Adrenal gland (tissue), 12 donors: Measurements from ENCODE around the gene CD7. TPM values are rescaled to one million over a fixed set of nuclear protein-coding genes. Genes with fewer than 3 reads are reported as not detected.

Experiments
- DNase-seq, 7 donors: peaks; one replicate each; pipeline ENCODE4 v3.0.0-alpha.2; 2019 to 2020
- H3K27ac ChIP-seq, 5 donors: fragments of 200-600 bp; sonication (generic) in 4 of 5; 1 replicate in 3 of 5; 2 replicates in 2 of 5; pipeline versions ENCODE4 v1.5.1 to v1.8.0; 2016 to 2020; ENCODE audit warnings: mild to moderate bottlenecking in 1 of 5
- H3K27me3 ChIP-seq: fragments of 200-600 bp; 2 replicates; pipeline ENCODE4 v1.8.0; 2021
- H3K36me3 ChIP-seq, 2 donors: fragments of 200-600 bp; replicated peaks in 1 of 2; 1 replicate in 1 of 2; 2 replicates in 1 of 2; pipeline versions ENCODE4 v1.5.1 to v1.8.0; 2018 to 2022
- H3K4me1 ChIP-seq, 2 donors: fragments of 200-600 bp; replicated peaks in 1 of 2; 1 replicate in 1 of 2; 2 replicates in 1 of 2; pipeline versions ENCODE4 v1.5.1 to v1.8.0; 2018 to 2021
- H3K4me3 ChIP-seq, 4 donors: fragments of 200-600 bp; sonication (generic) in 3 of 4; one replicate each; pipeline ENCODE4 v1.5.1; 2016 to 2018
- H3K9me3 ChIP-seq, 3 donors: fragments of 200-600 bp; sonication (generic) in 1 of 3; replicated peaks in 1 of 3; 1 replicate in 2 of 3; 2 replicates in 1 of 3; pipeline versions ENCODE4 v1.5.1 to v1.8.0; 2016 to 2021
- CTCF ChIP-seq, 6 experiments: fragments of 450-650 bp in 4 of 6; fragments of 200-600 bp in 2 of 6; sonication (generic) in 1 of 6; IDR thresholded peaks; 1 replicate in 5 of 6; 2 replicates in 1 of 6; pipeline versions ENCODE4 v1.5.1 to v1.8.0; 2016 to 2021; ENCODE audit warnings: antibody characterized with exemption in 6 of 6, mild to moderate bottlenecking in 2 of 6, moderate library complexity in 1 of 6
- POLR2A ChIP-seq, 2 donors: fragments of 450-650 bp; IDR thresholded peaks; one replicate each; pipeline ENCODE4 v1.6.1; 2017; ENCODE audit warnings: antibody characterized with exemption in 2 of 2, mild to moderate bottlenecking in 2 of 2, moderate library complexity in 1 of 2
- WGBS, 4 donors: extraction: QIAGEN DNeasy Blood & Tissue Kit in 2 of 4; methylation state at CpG; one replicate each; pipeline versions ENCODE4 v1.1.5 to v1.1.7; 2013 to 2017; 5-methylcytosine and 5-hydroxymethylcytosine counted together
- intact Hi-C, 2 donors: fragments of 100-400 bp; cut with DNase I; formaldehyde crosslinking; loops; one replicate each; pipeline versions ENCODE4 v1.14.1 to v1.15.0; 2022 to 2023
- polyA plus RNA-seq, 3 donors: library from polyadenylated mRNA; stranded (reverse); fragments of 200-250 nt in 2 of 3; fragments of 350-450 nt in 1 of 3; fragmentation: Illumina TruSeq in 1 of 3; extraction: RNeasy Lipid Tissue Mini Kit (QIAGEN cat#74804) in 1 of 3; gene quantifications; one replicate each; pipeline ENCODE4 v1.2.3, GENCODE V29; 2013 to 2014
- total RNA-seq, 9 donors: library from RNA; depleted of rRNA in 4 of 9; stranded (reverse); fragments of >200 nt in 4 of 9; fragments of 120-200 nt in 1 of 9; fragmentation: NEBNext Ultra II Directional in 1 of 9; extraction: Animal tissue kit (Norgen Biotek cat#: 25700) in 1 of 9; gene quantifications; one replicate each; pipeline versions ENCODE4 v1.1.0 to v1.2.4, GENCODE V29; 2013 to 2023
- donor health status: healthy with polysubstance abuse.
- donor health status: Bipolar disorder and iron deficiency.
- donor health status: DM: yes; HTN: yes; CAD: no.
- donor health status: DM: no; HTN: no; CAD: no.
- donor health status: DM: no; HTN: no; CAD: no.
- donor health status: DM: yes; HTN: yes; CAD: no.

Gene CD7
- total and polyA plus RNA-seq, 12 donors = 0.11 to 4.2 (median 1.6) TPM; not detected in 2

DNA sequence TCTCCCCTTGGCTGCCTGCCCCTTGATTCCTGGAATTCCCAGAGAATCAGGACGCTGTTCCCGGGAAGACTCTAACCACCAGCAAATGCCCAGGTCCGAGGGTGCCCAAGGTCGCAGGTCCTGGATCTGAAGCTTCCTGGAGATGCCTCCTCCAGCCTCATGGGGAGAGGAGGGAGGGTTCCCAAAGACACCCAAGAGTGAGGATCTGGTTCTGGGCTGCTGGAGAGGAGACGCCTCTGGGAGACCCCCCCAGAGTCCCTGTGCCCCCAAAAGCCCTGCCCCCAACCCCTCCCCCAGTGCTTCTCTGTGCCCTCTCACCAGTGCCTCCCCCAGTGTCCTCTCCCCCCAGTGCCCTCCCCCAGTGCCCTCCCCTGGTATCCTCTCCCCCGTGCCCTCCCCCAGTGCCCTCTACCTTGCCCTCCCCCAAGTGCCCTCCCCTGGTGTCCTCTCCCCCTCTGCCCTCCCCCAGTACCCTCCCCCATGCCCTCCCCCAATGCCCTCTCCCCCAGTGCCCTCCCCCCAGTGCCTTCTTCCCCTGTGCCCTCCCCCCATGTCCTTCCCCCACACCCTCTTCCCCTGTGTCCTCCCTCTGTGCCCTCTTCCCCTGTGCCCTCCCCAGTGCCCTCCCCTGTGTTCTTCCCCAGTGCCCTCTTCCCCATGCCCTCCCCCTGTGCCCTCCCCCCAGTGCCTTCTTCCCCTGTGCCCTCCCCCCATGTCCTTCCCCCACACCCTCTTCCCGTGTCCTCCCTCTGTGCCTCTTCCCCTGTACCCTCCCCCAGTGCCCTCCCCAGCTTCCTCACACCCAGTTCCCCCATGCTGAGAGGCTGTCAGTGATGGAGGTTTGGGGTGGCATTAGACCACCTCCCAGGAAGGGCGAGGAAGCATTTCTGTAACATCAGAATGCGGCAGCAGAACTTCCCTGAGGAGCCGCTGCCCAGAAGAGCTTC lies 22.5 kb upstream of the CD7 start:
- no peaks in the 10 kb centered on the region for H3K9me3 ChIP-seq
- TF ChIP-seq POLR2A (IDR thresholded peaks at IDR 0.05) (no peak), CTCF (IDR thresholded peaks at IDR 0.05) (no peak)
- no peaks in the 10 kb centered on the region for H3K36me3 ChIP-seq
- intact Hi-C loops = no loop called here
- WGBS, 4 donors = 49 to 72% (median 54%) methylated on average over 6 to 10 of the region's 10 CpGs
- peaks cover 10 to 27% of the 10 kb centered on the region in 2 donors for H3K4me1 ChIP-seq
- no peak for DNase-seq
- H3K27me3 ChIP-seq = no peaks in the 10 kb centered on the region
- peak overlapping the region in 1 of 5 donors; percentile 71 for H3K27ac ChIP-seq
- H3K4me3 ChIP-seq = peak overlapping the region in 1 of 4 donors; percentile 53

GRCh38 chr17:82338858-82339633 lies 21.6 kb upstream of the CD7 start:
- Histone ChIP-seq H3K9me3 (no peaks in the 10 kb centered on the region), H3K27me3 (no peaks in the 10 kb centered on the region), H3K36me3 (no peaks in the 10 kb centered on the region), H3K27ac (peak overlapping the region in 3 of 5 donors; percentile 57 to 71 (median 71)), H3K4me1 (peaks cover 17 to 36% of the 10 kb centered on the region in 2 donors), H3K4me3 (peak overlapping the region in 1 of 4 donors; percentile 53)
- DNase-seq = peak; percentile 53 to 80 (median 70)
- intact Hi-C loops = no loop called here
- 25 to 38% (median 30%) methylated on average over 21 to 29 of the region's 29 CpGs for WGBS, 4 donors
- TF ChIP-seq CTCF (IDR thresholded peaks at IDR 0.05) (no peak), POLR2A (IDR thresholded peaks at IDR 0.05) (no peak)

GRCh38 chr17:82334622-82335394 lies 17.4 kb upstream of the CD7 start:
- TF ChIP-seq CTCF (IDR thresholded peaks at IDR 0.05) (no peak), POLR2A (IDR thresholded peaks at IDR 0.05) (no peak)
- intact Hi-C loops = no loop called here
- peak overlapping the region in 3 of 5 donors; percentile 23 to 51 (median 45) for H3K27ac ChIP-seq

More at GRCh38 chr17:82334622-82335394, 17.4 kb upstream of the CD7 start:
- Histone ChIP-seq H3K4me3 (peak overlapping the region in 2 of 4 donors; percentile 18 to 57), H3K36me3 (no peaks in the 10 kb centered on the region), H3K9me3 (no peaks in the 10 kb centered on the region), H3K4me1 (peaks cover 17 to 41% of the 10 kb centered on the region in 2 donors), H3K27me3 (no peaks in the 10 kb centered on the region)
- WGBS, 4 donors = 23 to 36% (median 31%) methylated on average over 10 to 16 of the region's 16 CpGs
- DNase-seq = no peak
